ENCODE results near the gene TRAIP.
"Not testable (repeated sequence)": the region's sequence is repeated elsewhere in the genome, so short reads cannot be mapped to it uniquely, and the experiment has no call there.

The TRAIP gene

DNA sequence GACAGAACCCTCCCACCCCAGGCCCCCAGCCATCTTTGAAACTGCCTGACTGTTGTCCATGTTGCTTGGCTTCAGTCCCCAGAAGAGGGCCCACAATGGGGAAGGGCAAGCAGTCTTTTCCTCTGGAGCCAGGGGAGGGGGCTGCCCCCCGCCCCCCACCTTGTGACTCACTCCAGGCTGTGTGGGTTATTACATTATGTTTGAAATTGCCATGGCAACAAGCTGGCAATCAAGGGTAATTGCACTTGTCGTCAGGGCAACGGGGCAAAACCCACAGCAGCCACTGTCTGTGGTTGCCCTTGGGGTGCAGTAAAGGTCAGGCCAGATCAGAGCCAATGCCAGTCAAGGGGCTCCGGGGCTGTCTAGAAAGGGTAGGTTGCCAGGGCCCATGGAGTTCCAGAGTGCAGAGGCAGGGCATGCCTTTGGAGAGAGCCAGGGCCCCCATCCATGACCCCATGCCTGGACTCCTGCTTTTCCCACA lies 16.5 kb upstream of the TRAIP start:
- no peak for DNase-seq

DNA sequence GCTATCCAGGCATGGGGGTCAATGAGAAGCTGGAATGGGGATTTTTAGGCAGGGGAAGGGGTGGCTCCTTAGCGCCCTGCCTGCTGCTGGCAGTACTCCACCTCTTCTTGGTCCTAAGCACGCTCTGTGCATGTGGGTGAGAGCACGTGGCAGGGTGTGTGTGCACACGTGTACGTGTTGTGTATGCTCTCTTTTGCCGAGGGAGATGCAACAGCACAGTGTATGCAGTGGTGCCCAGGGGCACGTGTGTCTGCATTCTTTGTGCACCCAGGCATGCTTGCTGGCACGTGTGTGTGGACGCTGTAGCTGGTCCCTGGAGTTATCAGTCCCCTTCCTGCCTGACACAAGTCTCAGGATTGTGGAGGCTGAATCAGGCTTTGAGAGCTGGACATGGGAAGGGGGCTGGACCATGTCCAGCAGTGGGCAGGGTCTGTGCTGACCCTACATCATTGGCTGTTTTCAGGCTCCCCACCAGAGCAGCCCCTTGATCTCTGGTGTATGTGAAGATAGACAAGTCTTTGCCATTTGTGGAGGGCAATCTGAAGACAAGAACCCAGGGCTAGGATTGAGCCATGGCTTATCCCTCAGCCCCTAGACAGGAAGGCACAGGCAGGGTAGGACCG lies 15.3 kb upstream of the TRAIP start:
- DNase-seq = no peak

DNA sequence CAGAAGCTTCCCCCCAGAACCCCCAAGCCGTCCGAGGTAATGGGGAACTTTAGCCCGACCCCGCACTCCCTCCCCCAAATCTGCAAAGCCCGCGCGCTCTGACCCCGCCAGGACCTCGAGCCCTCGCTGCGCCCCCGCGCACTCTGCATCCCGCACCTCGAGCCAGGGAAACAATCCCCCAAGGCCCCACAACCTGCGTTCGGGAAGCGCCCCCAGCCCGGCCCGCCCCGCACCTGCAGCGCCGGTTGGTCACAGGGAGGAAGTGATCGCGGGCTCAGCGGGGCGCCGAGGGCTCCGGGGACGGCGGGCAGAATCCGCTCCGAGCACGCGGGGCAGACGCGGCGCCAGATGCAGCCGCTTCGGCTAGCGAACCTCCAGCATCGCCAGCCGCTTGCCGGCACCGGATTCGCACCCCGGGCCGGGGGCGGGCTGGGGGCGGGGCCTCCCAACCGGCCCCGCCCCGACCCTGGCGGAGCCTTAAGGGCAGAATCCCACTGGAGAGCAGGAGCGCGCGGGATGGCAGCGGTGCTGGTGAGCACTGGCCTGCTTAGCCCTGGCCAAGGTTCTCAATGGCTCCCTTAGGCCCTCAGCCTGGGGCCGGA lies 13.3 kb upstream of the TRAIP start, which contains the start of gene CAMKV:
TSS of gene CAMKV (minus strand) at position 382 of the 602 bp plus-strand sequence. CDS start 7,518 bp downstream, outside the sequence.
- no peak for DNase-seq

DNA sequence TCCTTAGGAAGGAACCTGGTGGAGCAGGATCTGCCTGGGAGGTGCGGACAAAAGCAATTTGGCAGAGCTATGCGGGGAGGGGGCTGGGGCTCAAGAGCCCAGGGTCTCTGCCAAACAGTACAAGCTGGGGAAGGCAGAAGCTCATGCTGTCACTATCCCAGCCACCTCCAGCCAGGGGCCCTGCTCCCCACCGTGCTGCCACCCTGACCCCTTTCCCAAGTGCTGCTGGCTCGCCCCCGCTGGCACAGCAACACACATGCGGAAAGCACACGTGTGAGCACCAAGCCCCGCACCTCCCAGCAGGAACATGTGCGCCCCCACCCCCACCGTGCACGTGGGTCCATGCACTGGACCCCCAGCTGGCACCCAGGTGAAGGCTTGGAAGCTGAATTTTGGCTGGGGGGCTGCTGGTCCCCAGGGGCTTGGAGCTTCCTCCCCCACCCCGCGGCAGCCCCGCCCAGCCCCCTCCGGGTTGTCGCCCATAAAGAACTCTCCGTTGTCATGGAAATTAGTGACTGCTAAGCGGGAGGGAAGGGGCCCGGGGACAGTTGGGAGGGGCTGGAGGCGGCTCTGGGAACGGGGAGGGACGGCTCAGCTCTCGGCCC lies 12.6 kb upstream of the TRAIP start:
- no peak for DNase-seq

DNA sequence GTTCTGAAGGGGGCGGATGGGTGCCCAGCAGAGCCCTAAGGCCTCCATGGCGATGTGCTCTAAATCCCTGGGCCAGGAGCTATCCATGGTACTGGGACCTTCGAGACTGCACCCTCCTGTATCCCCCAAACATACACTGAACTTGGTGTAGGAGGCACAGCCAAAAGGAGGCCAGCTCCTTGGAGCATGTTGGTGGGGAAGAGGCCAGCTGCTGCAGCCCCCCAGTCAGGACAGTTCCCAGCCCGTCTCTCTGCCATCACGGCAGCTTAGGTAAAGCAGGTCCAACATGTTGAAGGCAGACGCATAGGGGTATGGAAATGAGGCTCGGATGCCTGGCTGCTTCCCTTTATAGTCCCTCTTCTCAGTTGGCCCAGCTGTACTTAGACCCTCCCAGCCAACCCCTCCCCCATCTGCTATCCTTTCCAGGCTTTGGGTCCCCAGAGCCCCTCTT lies 11.5 kb upstream of the TRAIP start:
- DNase-seq = no peak

DNA sequence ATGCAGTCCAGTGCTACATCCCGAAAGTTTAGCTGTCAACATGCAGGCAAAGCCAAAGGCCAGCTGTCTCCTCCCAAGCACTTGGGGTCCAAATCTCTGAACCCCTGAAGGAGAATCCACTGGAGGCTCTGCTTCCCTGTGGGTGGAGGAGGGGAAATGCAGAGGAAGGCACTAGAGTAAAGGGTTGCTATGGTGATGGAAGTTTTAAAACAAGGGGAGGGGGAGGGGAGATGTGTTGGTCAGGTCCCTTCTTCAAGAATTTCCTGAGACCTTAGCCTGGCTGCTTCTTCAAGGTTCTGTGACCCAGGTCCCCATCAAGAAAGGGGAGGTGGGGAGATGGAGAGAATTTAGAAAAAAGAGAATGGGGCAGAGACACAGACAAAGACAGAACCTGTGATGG lies 11.0 kb upstream of the TRAIP start:
- no peak for DNase-seq

DNA sequence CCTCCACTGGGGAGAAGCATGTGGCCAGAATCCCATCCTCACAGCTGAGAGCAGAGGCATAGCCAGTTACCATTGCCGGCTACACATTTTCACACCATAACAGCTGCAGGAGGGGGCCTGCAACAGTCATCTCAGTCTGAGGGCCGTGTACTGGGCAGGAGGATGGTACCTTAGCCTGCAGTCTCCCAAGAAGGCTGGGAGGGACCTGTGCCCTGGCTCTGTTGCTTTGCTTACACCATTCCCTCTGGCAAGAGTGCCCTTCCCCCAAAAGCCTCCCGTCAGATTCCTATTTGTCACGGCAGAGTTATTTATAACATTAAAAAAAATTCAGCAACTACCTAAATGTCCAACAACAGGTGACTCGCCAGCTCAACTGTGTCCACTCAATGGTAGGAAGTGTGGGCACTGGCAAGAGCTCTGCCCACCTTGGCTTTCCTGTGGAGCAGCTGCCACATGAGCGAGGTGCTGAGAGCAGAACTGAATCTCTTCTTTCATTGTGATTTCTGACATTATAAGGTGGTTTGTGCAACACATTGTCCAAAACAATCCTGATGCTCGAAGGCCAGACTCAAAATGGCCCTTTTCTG lies 8.9 kb upstream of the TRAIP start:
- DNase-seq = no peak

DNA sequence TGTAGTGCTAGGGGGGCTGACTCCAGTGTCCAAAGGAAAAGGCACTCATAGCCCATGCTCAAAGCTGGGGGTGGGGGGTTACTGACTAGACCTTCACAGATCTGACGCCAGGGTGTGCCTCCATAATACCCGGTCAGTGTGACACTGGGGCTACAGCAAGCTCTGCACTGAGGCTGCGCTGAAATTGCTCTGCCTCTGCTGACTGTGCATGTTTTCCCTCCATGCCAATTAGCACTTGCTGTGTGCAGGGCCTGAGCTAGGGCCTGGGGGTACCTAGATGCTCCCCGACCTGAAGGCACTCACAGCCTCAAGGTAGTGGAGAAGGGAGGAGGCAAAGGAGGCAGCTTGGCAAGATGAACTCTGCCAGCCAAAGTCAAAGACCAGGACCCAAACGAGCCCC lies 8.1 kb upstream of the TRAIP start:
- no peak for DNase-seq

DNA sequence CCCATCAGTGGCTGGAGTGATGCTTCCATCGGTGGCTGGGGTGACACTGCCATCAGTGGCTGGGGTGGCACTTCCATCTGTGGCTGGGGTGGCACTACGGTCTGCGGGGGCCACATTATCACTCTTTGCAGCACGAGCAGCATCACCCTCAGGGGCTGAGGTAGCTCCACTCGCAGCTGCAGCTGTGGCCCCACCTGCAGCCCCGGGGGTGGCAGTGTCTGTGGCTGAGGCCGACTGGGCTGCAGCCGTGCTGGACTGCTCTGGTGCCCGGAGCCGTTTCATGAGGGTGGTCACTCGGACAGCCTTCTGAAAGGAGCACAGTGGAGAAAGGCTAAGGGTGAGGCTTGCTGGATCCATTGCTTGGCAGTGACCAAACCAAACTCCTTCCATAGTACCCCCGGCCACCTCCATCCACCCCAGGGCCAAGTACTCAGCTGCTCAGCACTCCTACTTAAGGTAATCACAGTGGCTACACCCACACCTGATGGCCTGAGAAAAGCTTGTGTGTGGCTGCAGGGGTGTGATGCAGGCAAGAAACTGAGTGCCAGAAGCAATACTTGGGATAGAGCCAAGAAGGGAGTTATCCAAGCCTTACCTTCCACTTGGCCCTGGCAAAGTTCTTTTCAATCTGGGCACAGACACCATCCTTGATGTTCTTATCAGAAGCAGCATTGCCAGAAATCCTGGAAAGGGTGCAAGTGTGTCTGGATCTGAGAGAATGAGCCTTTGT lies 3.4 kb upstream of the TRAIP start:
- no peak for DNase-seq

DNA sequence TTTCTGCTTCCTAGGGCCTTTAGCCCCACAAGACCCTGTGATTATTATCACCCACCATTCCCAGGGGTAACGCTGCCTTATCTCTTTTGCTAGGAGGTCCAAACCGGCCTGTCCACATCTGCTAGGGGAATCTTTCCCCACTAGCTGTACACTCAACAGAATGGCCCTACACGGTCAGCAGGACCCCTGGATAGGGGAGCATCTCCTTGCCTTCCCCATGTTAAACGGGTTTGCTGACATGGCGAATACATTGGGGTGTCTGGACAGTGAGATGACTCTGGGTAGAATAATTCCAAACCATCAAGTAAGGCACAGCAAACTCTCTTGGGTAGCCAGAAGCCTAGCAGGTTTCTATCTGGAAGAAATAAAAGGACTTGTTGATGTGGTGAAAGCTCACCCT lies 702 bp downstream of the TRAIP start:
- DNase-seq = no peak

DNA sequence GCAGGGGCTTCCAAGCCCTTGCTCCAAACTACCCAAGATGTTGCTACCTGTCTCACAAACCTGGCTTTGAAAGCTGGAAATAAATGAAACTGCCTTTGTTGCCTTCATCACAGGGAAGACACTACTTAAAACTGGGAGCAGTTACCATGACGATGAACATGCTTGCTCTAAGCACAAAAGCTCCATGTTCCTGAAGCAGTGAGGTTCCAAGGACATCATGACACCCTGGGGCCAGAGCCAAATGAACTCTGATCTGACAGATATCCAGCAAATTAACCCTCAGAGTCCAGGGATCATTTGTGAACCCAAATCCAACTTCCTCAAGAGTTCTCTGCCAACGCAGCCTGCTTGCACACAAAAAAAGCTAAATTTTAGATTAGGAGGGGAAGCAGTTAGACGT lies 10.7 kb downstream of the TRAIP start:
- no peak for DNase-seq

DNA sequence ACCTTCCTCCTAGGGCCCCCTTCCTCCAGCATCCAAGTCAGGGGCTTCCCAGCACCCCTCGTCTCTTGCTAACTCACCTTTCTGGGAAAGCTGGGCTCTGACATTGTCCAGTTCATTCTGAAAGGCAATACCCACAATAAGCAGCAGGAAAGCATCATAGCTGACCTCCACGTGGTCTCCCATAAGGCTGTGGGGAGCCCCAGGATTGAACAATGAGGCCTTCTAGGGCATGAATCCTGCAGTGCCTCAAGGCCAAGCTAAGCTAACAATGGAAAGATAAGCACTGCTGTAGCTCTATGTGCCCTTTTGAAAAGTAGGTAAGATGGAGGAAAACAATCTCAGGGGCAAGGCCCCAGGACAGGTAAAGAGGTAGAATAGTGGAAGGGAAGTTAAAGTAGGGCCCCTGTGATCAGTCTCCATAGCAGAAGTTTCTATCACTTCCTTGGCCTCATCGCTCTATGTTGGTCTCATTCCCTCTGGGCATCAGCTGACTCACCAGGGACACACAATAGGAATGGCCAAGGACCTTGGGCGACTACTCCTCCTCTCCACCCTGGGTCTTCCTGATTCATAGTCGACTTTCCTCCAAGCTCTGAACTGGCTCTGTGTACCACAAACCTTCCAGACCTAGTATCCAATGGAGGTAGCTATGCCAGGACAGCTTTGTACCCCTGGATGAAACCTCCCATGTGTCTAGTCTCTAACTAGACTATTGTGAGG lies 11.7 kb downstream of the TRAIP start:
- DNase-seq = no peak

DNA sequence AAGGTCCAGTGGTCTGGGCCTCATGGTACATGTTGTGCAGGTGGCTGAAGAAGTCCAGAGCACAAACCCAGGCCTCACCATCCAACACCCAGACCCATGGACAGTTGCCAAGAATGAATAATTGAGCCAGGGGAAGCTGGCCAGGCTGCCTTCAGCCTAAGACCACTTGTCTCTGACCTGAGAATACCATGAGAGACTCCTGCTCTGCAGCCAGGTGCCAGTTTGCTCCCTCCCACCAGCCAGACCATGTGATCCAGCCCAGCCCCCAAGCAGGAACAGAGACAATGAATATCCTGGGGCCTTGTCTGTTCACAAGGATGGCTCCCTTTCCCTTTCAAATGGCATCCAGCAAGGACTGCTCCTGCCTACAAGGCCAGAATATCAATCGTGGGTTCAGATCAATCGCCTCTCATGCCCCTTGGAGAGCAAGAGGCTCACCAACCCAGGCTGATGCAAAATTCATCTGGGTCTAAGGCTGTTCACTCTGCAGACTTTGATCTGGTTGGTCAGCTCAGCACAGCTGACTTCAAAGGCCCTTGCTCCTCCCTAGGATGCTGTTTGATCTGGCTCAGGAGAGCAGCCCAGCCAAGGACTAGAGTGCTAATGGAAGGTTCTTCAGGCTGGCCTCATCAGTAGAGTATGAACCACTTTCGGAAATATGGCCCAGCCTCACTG lies 13.4 kb downstream of the TRAIP start:
- DNase-seq = no peak

DNA sequence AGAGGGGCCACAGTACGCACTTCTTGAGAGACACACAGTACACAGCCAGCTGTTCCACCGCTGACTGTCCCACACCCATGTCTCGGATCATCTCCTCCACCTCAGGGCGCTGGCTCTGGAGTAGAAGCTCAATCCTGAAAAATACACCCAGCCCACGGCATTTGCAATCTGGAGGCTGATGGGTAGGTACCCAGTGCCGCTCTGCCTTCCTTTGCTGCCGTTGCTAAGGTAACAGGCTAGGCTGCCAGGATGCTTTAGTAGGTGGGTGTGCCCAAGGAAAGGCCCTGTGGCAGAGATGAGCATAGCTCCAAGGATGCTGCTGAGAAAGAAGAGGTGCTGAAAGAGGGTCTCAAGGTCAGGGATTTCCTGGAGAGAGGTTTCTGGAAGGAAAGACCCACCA lies 14.6 kb downstream of the TRAIP start:
- DNase-seq = no peak

DNA sequence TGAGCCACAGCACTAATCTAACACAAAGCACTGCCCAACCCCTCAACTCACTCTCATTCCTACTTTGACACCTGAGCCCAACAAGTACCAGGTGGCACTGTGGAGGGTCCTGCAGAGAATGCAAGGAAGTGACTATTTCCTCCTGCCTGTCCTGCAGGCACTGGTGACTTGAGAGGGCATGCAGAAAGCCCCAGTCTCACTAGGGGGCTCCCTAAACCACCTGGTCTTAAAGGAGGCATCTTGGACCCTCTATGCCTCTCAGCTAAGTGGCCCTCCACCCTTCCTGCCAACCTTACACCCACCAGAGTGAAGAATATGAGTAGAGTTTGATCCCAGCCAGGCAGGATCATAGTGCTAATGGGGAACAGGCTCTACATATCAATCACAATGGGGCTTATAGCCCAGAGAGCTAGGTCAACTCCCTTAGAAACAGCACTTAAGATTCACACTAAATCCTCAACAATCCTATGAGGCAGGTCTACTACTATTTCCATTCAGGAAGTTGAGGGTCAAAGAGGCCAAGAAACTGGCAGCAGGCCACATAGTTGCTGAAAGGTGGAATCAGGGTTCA lies 15.2 kb downstream of the TRAIP start:
- DNase-seq = peak; percentile 8

DNA sequence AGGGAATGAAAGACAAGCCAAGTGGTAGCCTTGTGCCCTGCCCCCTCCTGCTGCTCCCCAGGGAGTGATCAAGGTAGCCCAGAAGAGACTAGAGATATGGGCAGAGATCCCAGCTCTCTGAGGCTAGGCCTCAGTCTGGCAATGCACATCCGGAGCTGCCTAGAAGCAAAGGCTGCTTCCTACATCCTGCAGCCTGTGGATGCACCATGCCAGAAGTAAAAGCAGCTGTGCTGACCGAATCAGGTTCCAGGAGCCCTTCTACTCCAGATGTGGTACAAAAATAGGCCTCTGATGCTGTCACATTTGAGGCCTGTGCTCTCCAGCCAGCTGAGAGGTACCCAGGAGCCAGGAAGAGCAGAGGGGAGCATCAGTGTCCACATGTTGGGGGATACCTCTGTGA lies 16.0 kb downstream of the TRAIP start:
- DNase-seq = no peak

DNA sequence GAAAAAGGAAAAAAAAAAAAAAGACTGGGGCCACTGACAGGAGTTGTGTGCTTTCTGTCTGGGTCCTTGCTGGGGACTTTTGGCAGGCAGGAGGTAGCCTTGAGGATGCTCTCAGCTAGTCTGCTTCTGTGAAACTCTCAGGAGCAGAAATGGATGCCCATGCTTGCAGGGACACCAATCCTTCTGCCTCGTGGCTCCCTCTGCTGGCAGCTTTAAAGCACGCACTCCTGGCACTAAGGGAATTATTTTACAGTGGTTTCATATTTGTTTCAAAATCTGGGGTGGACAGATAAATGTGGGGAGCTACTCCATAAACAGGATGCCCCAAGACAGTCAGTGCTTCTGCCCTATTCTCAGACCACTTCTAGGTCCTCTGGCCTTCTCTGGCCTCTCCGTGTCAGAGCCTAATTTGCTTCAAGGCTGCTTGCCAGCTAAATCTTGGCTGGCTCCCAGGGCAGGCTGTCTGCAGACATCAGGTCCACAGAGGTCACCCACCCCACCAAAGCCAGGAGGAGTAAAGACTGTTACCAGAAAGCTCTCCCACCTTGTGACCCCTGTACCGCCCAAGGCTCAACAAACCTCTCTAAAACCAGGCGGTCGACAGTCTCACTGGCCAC lies 17.1 kb downstream of the TRAIP start:
- DNase-seq = peak; percentile 28

DNA sequence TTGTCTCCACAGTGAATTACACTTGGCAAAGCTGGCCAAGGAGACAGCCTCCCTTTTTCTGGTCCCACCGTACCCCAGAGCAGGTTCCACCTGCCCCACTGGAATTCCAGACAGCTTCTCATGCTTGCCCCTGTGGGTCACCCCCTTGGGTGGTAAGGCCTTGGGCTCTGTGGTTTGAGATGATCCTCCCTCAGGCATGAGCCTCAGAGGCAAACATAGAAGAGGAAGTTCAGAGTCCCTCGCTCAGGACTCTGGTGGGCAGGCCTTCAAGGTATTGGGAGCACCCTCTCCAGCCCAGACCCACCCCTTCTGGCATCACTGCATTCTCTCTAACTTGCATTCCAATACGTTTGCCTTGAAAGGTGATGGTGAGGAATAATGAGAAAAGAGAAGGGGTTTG lies 25.0 kb downstream of the TRAIP start:
- DNase-seq = no peak

DNA sequence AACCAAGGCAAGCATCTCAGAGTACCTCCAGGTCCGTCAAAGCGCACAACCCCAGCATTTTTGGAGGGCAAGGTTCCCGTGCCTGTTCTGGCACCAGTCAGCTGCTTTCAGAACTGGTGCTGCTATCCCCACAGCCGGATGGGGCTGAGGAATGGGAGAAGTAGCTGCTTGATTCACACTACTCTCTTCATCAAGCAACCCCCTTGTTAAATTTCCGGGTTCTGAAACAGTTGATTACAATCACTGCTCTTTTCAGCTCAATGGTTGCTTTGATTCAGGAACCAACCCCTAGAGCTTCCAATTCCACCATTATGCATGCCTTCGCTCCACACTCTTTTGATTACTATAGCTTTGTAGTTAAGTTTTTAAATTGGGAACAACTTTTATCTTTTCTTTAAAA lies 30.3 kb downstream of the TRAIP start:
- DNase-seq = no peak

DNA sequence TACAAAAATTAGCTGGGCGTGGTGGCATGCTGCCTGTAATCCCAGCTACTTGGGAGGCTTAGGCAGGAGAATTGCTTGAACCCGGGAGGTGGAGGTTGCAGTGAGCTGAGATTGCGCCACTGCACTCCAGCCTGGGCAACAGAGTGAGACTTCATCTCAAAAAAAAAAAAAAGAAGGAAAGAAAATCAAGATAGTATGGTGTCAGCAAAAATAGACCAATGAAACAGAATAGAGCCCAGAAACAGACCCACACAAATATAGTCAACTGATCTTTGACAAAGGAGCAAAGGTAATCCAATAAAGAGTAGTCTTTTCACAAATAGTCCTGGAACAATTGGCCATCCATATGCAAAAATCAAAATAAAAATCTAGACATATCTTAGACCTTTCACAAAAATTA lies 33.2 kb downstream of the TRAIP start:
- DNase-seq = not testable (repeated sequence)

DNA sequence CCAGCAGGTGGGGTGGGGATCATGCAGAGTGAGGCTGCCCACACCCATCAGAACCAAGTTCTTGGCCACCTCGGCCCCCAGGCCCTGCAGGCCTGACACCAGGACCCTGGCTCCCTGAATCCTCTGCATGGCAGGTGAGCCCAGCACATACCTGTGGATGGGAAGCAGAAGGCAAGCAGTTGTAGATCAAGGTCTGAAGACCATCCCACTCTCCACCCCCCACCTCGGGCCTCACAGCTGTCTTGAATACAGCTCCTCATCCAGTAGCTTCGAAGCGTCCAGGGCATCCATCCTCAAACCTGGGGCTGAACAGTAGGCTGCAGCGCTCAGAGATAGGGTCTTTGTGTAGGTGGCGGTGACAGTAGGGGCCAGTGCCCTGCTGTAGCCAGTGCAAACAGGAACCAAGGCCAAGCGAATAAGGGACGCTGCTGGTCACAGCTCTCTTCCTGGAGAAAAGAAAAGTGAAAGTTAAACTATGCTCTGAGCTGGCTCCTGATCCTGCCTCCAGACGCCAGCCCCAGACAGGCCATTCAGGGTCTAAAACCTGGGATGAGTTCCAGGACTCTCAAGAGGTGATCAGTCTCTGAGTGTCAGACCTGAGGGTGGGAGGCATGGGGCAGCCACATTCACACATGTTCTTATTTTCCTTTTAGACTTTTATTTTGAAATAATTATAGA lies 42.7 kb downstream of the TRAIP start, which contains the start of gene UBA7:
TSS of gene UBA7 (minus strand) at position 457 of the 678 bp plus-strand sequence. CDS start at position 291, 166 bp downstream.
- DNase-seq = no peak
